Measurements from ENCODE around the gene OPN1SW.

The OPN1SW gene, protein sequence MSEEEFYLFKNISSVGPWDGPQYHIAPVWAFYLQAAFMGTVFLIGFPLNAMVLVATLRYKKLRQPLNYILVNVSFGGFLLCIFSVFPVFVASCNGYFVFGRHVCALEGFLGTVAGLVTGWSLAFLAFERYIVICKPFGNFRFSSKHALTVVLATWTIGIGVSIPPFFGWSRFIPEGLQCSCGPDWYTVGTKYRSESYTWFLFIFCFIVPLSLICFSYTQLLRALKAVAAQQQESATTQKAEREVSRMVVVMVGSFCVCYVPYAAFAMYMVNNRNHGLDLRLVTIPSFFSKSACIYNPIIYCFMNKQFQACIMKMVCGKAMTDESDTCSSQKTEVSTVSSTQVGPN

GRCh38 chr7:128775744-128776474 lies at the start of gene OPN1SW:
Gene OPN1SW (minus strand): TSS chr7:128775794. CDS start chr7:128775781, 13 bp downstream.
- no peak for DNase-seq

DNA sequence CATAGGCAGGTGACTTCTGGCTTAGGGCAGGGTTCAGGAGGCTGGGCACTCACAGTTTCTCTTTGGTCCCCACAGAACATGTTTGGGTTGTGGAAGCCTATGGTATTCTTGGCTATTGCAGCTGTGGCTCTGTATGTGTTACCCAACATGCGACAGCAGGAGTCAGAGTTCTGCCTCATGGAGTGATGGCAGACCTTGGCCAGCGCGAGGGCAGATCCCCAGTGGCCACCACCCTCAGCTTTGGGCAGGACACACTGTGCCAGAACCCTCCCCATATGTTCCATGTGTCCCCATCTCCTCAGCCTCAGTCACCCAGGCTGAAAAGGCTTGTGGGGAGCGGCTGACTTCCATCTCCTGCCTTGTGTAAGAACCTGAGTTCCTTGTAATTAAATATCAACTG lies 46.1 kb upstream of the OPN1SW start:
- no peak for DNase-seq

DNA sequence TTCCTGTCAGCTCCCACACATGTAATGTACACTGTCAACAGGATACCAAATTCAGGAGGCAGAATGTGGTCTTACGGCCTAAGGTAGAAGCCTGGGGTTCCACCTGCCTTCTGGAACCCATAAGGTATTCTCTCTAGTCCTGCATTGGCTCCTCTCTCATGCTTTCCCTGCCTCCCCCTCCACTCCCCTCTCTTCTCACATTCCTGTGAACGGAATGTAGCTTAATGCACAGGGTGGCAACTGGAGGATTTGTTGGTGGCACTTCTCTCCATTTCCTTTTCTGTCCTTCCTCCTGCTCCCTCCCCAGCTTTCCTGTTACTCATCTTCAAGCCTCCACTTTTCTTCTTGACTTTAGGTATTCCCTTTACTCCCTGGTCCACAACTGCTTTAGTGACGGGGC lies 43.1 kb upstream of the OPN1SW start:
- DNase-seq = no peak

DNA sequence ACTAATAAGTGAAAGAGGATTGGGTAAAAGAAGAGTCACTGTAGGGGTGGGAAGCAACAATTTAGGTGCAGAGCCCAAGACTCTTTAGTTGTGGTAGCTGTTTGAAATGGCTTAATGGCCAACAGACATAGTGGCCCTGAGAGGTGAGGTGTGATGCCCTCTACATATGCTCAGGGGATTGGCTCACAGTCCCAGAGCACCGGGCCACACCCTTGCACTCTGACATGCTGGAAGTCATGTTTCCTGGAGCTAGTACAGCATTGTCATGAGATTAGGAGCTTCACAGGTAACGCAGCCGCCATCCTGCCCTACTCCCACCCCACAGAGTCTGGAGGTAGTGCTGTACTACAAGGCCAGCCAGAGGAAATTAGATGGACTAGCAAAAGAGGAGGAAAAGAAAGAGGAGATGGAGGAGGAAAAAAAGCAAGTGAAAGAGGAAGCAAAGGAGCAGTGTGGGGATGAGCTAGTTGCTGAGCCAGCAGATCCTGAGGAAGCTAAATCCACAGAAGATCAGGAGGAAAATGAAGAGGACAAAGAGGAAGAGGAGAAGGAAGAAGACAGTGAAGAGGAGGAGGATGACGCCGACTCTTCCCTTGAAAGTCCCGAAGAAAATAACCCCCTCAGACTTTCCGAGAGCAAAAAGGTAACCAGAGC lies 39.8 kb upstream of the OPN1SW start:
- no peak for DNase-seq

GRCh38 chr7:128814499-128814898 lies 38.9 kb upstream of the OPN1SW start:
- no peak for DNase-seq

GRCh38 chr7:128812514-128813168 lies 37.0 kb upstream of the OPN1SW start:
- DNase-seq = no peak

DNA sequence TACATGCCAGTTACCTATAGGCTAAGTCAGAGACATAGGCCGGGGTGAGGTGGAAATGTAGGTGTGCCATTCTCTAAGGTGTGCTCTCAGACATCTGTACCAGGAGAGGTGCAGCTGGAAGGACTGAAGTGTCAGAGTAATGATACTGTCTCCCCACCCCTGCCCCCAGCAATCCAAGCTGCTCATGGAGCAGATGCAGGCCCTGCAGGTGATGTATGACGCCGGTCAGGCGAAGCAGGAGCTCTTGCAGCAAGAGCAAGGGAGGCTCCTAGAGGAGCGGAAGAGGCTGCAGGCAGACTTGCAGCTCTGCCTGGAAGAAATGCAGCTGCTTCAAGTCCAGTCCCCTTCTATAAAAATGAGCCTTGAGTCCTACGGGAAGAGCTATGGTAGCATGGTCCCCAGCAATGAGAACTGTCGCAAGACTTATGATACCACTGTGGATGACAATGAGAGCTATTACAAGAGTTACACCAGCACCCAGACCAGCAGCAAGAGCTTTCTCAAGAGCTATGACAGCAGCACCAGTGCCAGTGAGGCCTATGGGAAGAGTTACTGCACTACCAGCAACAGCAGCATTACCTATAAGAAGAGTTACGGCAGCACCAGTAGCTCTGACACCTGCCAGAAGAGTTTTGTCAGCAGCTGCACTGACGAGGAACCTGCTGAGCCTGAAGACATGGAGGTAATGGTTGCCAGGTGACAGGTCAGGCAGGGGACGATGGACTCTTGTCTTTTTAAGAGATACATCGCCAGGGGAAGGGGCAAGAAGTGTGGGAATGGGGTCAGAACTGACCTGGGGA lies 36.2 kb upstream of the OPN1SW start:
- DNase-seq = no peak

DNA sequence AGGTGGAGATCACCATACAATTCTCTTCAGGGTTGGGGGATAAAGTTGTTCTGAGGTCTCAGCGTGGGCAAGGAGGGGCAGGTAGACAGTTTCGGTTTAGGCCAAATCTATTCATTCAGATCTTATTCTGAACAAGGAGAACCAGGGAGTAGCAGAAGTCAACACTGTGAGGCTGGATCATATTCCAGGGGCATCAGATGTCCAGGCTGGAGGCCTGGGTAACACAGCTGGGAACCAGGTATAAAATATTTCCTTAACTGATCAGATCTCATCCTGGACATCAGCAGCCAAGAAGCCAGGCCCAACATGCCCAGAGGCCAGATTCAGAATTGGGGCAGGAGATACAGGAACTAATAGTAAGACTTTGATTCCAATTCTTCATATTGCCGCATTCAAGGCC lies 35.4 kb upstream of the OPN1SW start:
- DNase-seq = no peak

GRCh38 chr7:128810473-128810872 lies 34.9 kb upstream of the OPN1SW start:
- no peak for DNase-seq

DNA sequence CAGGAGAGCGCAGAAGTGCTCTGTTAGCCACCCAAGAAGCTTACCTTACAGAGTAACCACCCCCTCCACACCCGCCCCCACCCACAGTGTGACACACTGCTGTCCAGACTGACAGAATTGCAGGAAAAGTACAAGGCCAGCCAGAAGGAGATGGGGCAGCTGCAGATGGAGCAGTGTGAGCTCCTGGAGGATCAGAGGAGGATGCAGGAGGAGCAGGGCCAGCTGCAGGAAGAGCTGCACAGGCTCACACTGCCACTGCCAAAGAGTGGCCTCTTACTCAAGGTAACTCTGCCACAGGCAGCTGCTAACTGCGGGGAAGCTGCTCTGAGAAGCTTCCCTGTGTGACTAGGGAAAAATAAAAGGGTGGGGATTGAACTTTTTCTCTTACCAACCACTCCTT lies 33.8 kb upstream of the OPN1SW start:
- DNase-seq = no peak

GRCh38 chr7:128807191-128807590 lies 31.6 kb upstream of the OPN1SW start:
- DNase-seq = no peak

DNA sequence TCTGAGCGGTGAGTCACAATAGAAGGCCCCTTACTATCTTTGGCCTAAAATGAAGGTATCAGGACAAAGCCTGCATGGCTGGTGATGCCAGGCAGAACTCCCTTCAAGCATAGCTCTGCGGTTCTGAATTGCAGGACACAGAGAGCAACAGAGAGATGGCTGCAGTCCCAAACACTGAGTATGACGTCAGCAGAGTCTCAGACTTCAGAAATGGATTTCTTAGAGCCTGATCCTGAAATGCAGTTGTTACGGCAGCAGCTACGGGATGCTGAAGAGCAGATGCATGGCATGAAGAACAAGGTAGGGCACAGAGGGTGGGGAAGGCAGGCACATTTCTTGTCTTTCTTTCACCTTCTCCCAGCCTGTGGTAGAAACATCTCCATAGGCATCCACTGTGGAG lies 29.6 kb upstream of the OPN1SW start:
- no peak for DNase-seq

GRCh38 chr7:128804484-128804883 lies 28.9 kb upstream of the OPN1SW start:
- no peak for DNase-seq

DNA sequence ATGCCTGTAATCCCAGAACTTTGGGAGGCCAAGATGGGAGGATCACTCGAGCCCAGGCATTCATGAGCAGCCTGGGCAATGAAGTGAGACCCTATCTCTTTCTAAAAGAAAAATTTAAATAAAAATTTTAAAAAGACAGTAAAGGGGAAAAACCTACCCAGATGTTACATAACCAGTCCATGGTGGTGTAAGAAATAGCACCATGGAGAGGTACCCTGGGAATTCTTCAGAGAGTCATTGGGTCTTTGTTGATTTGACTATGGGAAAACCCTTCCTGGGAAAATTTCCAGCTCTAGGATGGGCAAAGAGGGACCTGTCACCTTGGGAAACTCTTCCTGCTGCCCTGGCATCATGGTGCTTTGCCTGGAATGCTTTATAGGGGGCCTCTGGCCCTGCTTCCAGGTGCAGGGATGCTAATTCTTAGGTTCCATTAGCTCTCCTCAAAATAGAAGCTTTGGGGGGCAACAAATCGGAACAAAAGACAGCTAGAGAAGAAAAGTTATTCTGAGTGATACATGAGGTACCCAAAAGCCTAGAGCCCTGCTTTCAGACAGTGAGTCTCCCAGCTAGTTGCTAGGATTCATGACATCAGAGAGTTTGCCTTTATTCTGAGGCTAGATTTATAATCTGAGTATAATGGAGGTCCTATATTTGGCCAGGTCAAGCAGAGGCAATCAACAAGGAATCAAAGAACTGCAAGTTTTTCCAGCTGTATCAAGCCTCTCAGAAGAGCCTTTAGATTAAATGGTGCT lies 26.2 kb upstream of the OPN1SW start:
- no peak for DNase-seq

DNA sequence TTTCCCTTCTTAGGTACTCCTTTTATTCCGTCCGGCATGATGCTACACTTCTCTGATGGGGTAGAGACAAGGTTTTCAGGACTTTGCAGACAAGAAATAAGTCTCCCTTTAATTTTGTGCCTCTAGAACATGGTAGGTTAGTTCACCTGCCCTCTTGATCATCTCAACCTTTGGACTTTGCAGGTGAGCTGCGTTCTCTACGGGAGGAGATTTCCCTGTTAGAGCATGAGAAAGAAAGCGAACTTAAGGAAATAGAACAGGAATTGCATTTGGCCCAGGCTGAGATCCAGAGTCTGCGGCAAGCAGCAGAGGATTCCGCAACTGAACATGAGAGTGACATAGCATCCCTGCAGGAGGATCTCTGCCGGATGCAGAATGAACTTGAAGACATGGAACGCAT lies 25.4 kb upstream of the OPN1SW start:
- no peak for DNase-seq

DNA sequence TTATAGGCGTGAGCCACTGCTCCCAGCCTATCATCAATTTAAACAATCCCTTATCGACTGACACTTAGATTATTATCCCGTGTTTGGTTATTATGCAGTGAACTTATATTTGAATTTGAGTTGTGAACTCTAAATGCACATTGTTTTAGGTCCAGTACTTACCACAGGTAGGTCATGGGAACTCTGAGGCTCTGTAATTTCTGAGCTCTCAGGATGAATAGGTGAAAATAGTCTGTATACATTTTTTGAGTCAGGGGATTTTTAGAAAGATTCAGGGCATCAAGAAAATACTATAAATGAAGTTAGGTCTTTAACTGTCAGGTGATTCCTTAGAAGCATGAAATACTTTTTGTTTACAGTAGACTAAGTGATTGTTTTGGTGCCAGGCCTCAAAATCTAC lies 25.0 kb upstream of the OPN1SW start:
- no peak for DNase-seq

GRCh38 chr7:128799451-128799850 lies 23.9 kb upstream of the OPN1SW start:
- no peak for DNase-seq

DNA sequence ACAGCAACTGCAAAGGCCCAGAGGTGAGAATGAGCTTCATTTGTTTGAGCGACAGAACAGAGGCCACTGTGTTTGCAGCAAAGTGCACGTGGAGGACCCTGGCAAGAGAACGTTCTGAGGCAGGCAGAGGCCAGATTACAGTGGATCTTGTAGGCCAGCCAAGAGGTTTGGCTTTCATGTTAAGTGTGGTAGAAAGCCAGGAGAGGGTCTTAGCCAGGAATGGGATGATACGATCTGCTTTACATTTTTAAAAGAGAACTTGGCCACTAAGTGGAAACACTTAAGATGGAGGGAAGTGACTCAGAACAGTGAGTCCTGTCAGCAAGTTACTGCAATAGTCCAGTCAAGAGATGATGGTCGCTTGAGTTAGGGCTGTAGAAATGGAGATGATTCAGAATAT lies 20.7 kb upstream of the OPN1SW start:
- DNase-seq = no peak

- no peak for DNase-seq
These were observed 19.5 kb upstream of the OPN1SW start for GRCh38 chr7:128795129-128795528.

DNA sequence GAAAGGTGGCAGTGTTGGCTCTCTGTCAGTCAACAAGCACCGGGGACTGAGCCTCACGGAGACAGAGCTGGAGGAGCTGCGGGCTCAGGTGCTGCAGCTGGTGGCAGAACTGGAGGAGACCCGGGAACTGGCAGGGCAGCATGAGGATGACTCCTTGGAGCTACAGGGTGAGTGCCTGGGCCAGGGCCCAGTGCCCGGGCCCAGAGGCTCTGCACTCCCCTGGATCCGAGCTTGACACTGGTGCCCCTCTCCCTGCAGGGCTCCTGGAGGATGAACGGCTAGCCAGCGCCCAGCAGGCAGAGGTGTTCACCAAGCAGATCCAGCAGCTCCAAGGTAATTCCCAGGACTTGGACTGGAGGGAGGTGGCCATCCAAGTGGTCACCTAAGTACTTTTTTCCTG lies 18.8 kb upstream of the OPN1SW start:
- DNase-seq = no peak

- peak; percentile 4 for DNase-seq
These were observed 18.4 kb upstream of the OPN1SW start for GRCh38 chr7:128794020-128794419.

DNA sequence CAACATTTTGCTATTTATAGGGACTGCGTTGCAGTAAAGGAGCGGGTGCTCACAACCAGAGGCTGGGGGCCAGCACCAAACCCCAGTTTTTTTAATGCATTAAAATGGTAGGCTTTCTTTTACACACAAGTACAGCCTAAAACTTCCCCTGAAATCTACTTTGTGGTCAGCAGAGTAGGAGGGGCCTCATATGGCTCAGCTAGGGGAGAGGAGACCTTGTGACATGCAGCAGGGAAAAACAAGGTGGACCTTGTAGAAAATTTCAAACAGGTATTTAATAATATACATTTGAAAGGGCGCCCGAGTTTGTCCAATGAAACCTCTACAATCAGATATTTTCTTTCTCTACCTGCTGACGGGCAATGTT lies 17.6 kb upstream of the OPN1SW start:
- no peak for DNase-seq

Data from CD4-positive, alpha-beta T cell treated with Interferon gamma for 1 hour (primary cell).